A549 treated with ZK216348 at 1 μM for 4 hours (cell line): ENCODE data around the gene AGO4. TPM values are rescaled to one million over a fixed set of nuclear protein-coding genes. Genes with fewer than 3 reads are reported as not detected.

ENCODE experiments used
- total RNA-seq: library from RNA; stranded (reverse); fragments of 200-300 nt; extraction: Qiagen RNA extraction; gene quantifications from 5 replicates; pipeline ENCODE4 v1.2.3, GENCODE V29; 2022; ENCODE audit warnings: low read depth

Gene AGO4
- 3.2 to 6.9 TPM (median 4.0 TPM) in 5 replicates for total RNA-seq

DNA sequence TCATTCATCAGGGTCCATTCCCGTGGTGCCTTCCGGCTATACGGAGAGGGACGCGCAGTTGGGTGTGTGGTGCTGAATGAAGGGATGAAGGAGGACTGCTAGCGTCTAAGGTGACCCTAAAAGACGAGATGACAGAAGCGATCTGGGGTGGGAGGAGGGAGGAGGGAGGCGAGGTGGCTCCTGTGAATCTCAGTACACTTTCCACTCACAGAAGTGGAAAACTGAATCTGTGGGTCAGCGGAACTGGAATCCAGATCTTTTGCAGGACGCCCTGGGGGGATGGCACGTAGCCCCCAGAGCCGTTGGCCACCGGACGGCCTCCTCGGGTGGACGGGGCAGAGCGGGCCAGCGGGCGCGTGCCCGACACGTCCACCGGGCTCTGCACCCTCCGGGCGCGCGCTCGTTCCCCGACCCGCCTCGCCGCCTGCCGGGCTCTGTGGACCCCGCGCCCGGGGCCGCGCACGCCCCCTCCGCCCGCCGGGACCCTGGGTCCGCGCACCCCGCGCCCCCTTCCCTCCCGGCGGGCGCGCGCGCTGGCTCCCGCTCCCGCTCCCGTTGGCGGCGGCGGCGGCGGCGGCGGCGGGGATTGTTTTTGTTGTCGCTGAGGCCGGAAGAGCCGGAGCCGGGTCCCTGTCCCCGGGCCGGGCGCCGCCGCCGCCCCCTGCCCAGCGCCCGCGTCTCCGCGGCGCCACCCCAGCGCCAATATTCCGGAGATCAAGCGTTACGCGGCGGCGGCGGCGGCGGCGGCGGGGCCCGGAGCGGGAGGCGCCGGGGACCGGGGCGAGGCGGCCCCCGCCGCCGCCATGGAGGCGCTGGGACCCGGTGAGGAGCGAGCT lies at the start of gene AGO4:
AGO4 (plus strand) TSS at position 403 of the 836 bp plus-strand sequence; CDS start at position 804, 401 bp downstream.

DNA sequence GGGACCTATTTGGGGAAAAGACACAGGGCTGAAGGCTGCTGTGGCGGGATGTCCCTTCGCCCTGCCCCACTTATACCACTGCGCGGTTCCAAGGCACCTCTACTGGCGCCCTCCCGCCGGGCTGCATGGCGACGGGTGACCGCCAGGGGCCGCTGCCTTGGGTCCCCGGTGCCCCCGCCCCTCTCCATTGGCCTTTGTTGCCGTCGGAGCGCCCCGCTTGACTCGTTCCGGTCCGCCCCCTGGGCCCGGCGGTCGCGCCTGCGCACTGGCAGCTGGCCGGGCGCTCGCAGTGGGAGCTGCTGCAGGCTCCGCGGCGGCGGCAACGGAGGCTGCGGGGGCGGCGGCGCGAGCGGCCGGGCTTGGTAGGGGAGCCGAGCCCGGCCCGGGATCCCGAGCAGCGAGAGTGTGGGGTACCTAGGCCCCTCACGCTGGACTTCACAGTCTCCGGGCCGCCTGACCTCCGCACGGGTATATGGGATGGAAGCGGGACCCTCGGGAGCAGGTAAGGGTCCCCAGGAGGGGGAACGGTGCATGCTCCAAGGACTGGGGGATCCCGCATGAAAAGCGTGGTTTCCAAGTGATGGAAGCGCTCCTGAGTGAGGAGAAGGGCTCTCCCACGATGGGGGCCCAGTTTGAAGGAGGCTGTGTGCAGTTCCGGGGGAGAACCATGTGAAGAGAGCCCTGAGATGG lies 75.3 kb downstream of the AGO4 start, which contains the start of gene AGO1:
AGO1 (plus strand) TSS at position 265 of the 690 bp plus-strand sequence; CDS start at position 478, 213 bp downstream.

Other genes with a start within 250 kb of the AGO4 start
- gene TFAP2E, start 234.7 kb upstream of the AGO4 start, total RNA-seq = 0.40 to 0.93 TPM (median 0.65 TPM) in 5 replicates
- 89.3 to 105 TPM (median 98.5 TPM) in 5 replicates for gene PSMB2, start 166.5 kb upstream of the AGO4 start, total RNA-seq
- gene C1orf216, start 89.1 kb upstream of the AGO4 start, total RNA-seq = 11.6 to 15.8 TPM (median 14.4 TPM) in 5 replicates
- gene CLSPN, start 38.0 kb upstream of the AGO4 start, total RNA-seq = 9.6 to 14.3 TPM (median 11.2 TPM) in 5 replicates
- gene AGO1, start 75.2 kb downstream of the AGO4 start, total RNA-seq = 3.0 to 5.4 TPM (median 4.8 TPM) in 5 replicates
- gene AGO3, start 123.1 kb downstream of the AGO4 start, total RNA-seq = 4.5 to 8.4 TPM (median 7.8 TPM) in 5 replicates